Measurements from ENCODE around the gene ELAVL1. TPM values are rescaled to one million over a fixed set of nuclear protein-coding genes. Genes with fewer than 3 reads are reported as not detected.

ELAVL1 gene
- total and polyA plus RNA-seq, 2 experiments from 2014 or later = 81.6 to 143 TPM

DNA sequence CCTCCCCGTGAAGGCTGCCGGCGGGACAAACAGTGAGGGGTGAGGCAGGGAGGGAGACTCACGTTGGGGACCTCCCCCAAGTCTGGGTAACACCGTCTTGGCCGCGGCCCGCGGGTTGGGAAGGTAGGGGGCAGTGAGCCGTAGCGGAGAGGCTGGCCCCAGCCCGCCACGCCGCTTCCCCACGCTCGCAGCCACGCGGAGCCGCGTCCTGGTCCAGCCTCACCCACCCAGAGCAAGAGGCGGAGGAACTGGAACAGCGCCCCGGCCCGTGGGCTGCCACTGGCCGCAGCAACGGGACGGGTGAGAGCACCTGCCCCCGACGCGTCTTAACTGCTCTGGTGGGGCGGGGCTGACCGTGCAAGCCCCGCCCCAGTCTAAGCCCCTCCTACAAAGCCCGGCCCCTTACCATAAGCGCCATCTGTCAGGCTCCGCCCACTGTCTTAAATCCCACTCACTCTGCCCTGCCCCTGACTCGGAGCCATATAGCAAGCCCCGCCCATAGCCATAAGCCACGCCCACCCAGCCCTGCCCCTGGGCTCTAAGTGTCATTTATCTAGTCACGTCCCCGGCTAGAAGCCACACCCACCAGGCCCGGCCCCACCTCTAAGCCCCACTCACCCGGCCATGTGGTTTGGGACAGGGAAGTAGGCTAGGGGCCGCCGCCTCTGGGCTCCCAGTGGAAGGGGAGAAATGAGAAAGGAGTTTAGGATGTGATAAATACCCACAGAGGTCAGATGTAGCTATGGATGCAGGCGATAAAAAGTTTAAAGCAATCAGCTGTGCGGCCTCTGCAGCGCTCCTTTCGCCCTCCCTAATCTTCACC is 45.0 kb upstream of the ELAVL1 start:
- H3K36me3 Mint-ChIP-seq (ENCODE audit: low read depth) = no peaks in the 10 kb centered on the region
- H3K27ac Mint-ChIP-seq = no peak overlapping the region
- H3K4me1 ChIP-seq (ENCODE audit: insufficient read depth) = peaks cover 8% of the 10 kb centered on the region
- no peaks in the 10 kb centered on the region for H4K20me1 ChIP-seq (replicated peaks; ENCODE audit: insufficient read depth)
- peak overlapping the region; percentile 91 for H3K4me2 ChIP-seq
- no peaks in the 10 kb centered on the region for H3K9me3 Mint-ChIP-seq
- H3K9me2 ChIP-seq (ENCODE audit: insufficient read depth) = no peaks in the 10 kb centered on the region
- ATAC-seq = peak; percentile 84
- no peaks in the 10 kb centered on the region for H3K36me3 ChIP-seq (ENCODE audit: insufficient read depth)
- H3F3A ChIP-seq (replicated peaks; ENCODE audit: low read depth) = 0 out of 2 replicates have a peak, but pooled peaks cover 3% of the 10 kb centered on the region
- no peaks in the 10 kb centered on the region for H3K79me2 ChIP-seq (replicated peaks; ENCODE audit: insufficient read depth)
- TF ChIP-seq CREB1 (CRISPR knock-in tag; IDR thresholded peaks at IDR 0.05; ENCODE audit: low read depth) = no peak
- no peak for TF ChIP-seq EZH2phosphoT487 (IDR thresholded peaks at IDR 0.05; ENCODE audit: unreplicated experiment)
- TF ChIP-seq, protein P1, sequence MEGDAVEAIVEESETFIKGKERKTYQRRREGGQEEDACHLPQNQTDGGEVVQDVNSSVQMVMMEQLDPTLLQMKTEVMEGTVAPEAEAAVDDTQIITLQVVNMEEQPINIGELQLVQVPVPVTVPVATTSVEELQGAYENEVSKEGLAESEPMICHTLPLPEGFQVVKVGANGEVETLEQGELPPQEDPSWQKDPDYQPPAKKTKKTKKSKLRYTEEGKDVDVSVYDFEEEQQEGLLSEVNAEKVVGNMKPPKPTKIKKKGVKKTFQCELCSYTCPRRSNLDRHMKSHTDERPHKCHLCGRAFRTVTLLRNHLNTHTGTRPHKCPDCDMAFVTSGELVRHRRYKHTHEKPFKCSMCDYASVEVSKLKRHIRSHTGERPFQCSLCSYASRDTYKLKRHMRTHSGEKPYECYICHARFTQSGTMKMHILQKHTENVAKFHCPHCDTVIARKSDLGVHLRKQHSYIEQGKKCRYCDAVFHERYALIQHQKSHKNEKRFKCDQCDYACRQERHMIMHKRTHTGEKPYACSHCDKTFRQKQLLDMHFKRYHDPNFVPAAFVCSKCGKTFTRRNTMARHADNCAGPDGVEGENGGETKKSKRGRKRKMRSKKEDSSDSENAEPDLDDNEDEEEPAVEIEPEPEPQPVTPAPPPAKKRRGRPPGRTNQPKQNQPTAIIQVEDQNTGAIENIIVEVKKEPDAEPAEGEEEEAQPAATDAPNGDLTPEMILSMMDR (conservative IDR thresholded peaks at IDR 0.05; ENCODE audit: low read depth in 2 of 2) = no peak
- TF ChIP-seq, protein P2, sequence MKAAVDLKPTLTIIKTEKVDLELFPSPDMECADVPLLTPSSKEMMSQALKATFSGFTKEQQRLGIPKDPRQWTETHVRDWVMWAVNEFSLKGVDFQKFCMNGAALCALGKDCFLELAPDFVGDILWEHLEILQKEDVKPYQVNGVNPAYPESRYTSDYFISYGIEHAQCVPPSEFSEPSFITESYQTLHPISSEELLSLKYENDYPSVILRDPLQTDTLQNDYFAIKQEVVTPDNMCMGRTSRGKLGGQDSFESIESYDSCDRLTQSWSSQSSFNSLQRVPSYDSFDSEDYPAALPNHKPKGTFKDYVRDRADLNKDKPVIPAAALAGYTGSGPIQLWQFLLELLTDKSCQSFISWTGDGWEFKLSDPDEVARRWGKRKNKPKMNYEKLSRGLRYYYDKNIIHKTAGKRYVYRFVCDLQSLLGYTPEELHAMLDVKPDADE (IDR thresholded peaks at IDR 0.05) = no peak
- TF ChIP-seq POLR2AphosphoS5 (IDR thresholded peaks at IDR 0.05; ENCODE audit: low read depth) = peak; percentile 94
- H3K4me1 Mint-ChIP-seq = peaks cover 18% of the 10 kb centered on the region
- H3K27ac ChIP-seq (ENCODE audit: low read depth) = peak overlapping the region; percentile 8; the same call in 1 of the 2 replicates
- H3K27me3 Mint-ChIP-seq (ENCODE audit: insufficient read depth, low read depth, poor library complexity) = peaks cover 30% of the 10 kb centered on the region
- peak; percentile 100 for DNase-seq (ENCODE audit: low spot score)
- H2AFZ ChIP-seq = peak overlapping the region; percentile 99
- peak overlapping the region; percentile 69 for H3K4me3 Mint-ChIP-seq
- H3K4me3 ChIP-seq = peak overlapping the region; percentile 79
- H3K27me3 ChIP-seq (ENCODE audit: insufficient read depth) = peaks cover 5% of the 10 kb centered on the region; the same call in 1 of the 2 replicates

DNA sequence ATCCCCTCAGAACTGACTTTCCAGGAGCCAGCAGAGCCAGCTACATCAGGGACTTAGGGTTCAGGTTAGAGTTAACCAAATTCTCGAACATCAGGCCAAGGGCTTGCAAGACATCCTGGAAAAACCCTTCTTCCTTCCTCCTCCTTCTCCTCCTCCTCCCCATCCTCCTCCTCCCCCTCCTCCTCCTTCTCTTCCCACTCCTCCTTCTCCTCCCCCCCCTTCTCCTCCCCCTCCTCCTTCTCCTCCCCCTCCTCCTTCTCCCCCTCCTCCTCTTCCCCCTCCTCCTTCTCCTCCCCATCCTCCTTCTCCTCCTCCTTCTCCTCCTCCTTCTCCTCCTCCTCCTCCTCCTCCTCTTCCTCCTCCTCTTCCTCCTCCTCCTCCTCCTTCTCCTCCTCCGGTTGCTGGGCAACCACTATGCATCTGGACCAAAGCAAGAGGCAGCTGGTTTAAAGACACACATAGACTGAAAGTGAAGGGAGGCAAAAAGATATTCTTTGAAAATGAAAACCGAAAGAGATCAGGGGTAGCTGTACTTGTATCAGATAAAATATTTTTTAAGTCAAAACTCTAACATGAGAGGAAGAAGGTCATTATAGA is 41.2 kb upstream of the ELAVL1 start:
- Histone ChIP-seq H3K9me2 (ENCODE audit: insufficient read depth) (no peaks in the 10 kb centered on the region), H3K79me2 (replicated peaks; ENCODE audit: insufficient read depth) (no peaks in the 10 kb centered on the region), H3F3A (replicated peaks; ENCODE audit: low read depth) (0 out of 2 replicates have a peak, but pooled peaks cover 3% of the 10 kb centered on the region), H3K4me3 (no peak overlapping the region), H3K4me2 (no peak overlapping the region), H3K27me3 (ENCODE audit: insufficient read depth) (peaks cover 5% of the 10 kb centered on the region; the same call in 1 of the 2 replicates), H3K36me3 (ENCODE audit: insufficient read depth) (no peaks in the 10 kb centered on the region), H3K4me1 (ENCODE audit: insufficient read depth) (peaks cover 1% of the 10 kb centered on the region; the same call in 1 of the 2 replicates), H2AFZ (no peak overlapping the region), H4K20me1 (replicated peaks; ENCODE audit: insufficient read depth) (no peaks in the 10 kb centered on the region), H3K27ac (ENCODE audit: low read depth) (no peak overlapping the region)
- Mint-ChIP-seq H3K9me3 (no peaks in the 10 kb centered on the region), H3K27me3 (ENCODE audit: insufficient read depth, low read depth, poor library complexity) (peaks cover 18% of the 10 kb centered on the region), H3K4me1 (no peaks in the 10 kb centered on the region; the same call in 2 of the 3 replicates), H3K27ac (no peak overlapping the region), H3K36me3 (ENCODE audit: low read depth) (no peaks in the 10 kb centered on the region), H3K4me3 (no peak overlapping the region)
- ATAC-seq = no peak
- TF ChIP-seq JUNB (IDR thresholded peaks at IDR 0.05; ENCODE audit: unreplicated experiment) (no peak), POLR2AphosphoS5 (IDR thresholded peaks at IDR 0.05; ENCODE audit: low read depth) (no peak), ZNF114 (CRISPR knock-in tag; IDR thresholded peaks at IDR 0.05) (no peak), NANOG (IDR thresholded peaks at IDR 0.05; ENCODE audit: borderline replicate concordance) (no peak)
- TF ChIP-seq, protein P2 (IDR thresholded peaks at IDR 0.05) = no peak
- TF ChIP-seq, protein P3, sequence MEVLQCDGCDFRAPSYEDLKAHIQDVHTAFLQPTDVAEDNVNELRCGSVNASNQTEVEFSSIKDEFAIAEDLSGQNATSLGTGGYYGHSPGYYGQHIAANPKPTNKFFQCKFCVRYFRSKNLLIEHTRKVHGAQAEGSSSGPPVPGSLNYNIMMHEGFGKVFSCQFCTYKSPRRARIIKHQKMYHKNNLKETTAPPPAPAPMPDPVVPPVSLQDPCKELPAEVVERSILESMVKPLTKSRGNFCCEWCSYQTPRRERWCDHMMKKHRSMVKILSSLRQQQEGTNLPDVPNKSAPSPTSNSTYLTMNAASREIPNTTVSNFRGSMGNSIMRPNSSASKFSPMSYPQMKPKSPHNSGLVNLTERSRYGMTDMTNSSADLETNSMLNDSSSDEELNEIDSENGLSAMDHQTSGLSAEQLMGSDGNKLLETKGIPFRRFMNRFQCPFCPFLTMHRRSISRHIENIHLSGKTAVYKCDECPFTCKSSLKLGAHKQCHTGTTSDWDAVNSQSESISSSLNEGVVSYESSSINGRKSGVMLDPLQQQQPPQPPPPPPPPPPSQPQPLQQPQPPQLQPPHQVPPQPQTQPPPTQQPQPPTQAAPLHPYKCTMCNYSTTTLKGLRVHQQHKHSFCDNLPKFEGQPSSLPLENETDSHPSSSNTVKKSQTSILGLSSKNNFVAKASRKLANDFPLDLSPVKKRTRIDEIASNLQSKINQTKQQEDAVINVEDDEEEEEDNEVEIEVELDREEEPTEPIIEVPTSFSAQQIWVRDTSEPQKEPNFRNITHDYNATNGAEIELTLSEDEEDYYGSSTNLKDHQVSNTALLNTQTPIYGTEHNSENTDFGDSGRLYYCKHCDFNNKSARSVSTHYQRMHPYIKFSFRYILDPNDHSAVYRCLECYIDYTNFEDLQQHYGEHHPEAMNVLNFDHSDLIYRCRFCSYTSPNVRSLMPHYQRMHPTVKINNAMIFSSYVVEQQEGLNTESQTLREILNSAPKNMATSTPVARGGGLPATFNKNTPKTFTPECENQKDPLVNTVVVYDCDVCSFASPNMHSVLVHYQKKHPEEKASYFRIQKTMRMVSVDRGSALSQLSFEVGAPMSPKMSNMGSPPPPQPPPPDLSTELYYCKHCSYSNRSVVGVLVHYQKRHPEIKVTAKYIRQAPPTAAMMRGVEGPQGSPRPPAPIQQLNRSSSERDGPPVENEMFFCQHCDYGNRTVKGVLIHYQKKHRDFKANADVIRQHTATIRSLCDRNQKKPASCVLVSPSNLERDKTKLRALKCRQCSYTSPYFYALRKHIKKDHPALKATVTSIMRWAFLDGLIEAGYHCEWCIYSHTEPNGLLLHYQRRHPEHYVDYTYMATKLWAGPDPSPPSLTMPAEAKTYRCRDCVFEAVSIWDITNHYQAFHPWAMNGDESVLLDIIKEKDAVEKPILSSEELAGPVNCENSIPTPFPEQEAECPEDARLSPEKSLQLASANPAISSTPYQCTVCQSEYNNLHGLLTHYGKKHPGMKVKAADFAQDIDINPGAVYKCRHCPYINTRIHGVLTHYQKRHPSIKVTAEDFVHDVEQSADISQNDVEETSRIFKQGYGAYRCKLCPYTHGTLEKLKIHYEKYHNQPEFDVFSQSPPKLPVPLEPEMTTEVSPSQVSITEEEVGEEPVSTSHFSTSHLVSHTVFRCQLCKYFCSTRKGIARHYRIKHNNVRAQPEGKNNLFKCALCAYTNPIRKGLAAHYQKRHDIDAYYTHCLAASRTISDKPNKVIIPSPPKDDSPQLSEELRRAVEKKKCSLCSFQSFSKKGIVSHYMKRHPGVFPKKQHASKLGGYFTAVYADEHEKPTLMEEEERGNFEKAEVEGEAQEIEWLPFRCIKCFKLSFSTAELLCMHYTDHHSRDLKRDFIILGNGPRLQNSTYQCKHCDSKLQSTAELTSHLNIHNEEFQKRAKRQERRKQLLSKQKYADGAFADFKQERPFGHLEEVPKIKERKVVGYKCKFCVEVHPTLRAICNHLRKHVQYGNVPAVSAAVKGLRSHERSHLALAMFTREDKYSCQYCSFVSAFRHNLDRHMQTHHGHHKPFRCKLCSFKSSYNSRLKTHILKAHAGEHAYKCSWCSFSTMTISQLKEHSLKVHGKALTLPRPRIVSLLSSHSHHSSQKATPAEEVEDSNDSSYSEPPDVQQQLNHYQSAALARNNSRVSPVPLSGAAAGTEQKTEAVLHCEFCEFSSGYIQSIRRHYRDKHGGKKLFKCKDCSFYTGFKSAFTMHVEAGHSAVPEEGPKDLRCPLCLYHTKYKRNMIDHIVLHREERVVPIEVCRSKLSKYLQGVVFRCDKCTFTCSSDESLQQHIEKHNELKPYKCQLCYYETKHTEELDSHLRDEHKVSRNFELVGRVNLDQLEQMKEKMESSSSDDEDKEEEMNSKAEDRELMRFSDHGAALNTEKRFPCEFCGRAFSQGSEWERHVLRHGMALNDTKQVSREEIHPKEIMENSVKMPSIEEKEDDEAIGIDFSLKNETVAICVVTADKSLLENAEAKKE (CRISPR knock-in tag; IDR thresholded peaks at IDR 0.05) = no peak
- no peak for DNase-seq (ENCODE audit: low spot score)
